Measurements from ENCODE around the gene NUP93.

The NUP93 gene

GRCh38 chr16:56748191-56748590, 18.3 kb downstream of the NUP93 start:
- Histone ChIP-seq H3K4me3 (ENCODE audit: low read length) (no peak overlapping the region), H3K36me3 (ENCODE audit: control insufficient read depth, low read depth, low read length) (peaks cover 19% of the 10 kb centered on the region), H3K27ac (ENCODE audit: low read length) (no peak overlapping the region), H3K27me3 (ENCODE audit: control insufficient read depth, insufficient read depth, low read length) (no peaks in the 10 kb centered on the region), H3K4me1 (ENCODE audit: control insufficient read depth, low read depth, low read length) (peaks cover 10% of the 10 kb centered on the region), H3K9ac (ENCODE audit: low read length) (no peak overlapping the region), H3K9me3 (ENCODE audit: control insufficient read depth, low read depth, low read length) (no peaks in the 10 kb centered on the region)

GRCh38 chr16:56748826-56749225, 18.9 kb downstream of the NUP93 start:
- Histone ChIP-seq H3K9ac (ENCODE audit: low read length) (no peak overlapping the region), H3K27me3 (ENCODE audit: control insufficient read depth, insufficient read depth, low read length) (no peaks in the 10 kb centered on the region), H3K9me3 (ENCODE audit: control insufficient read depth, low read depth, low read length) (no peaks in the 10 kb centered on the region), H3K27ac (ENCODE audit: low read length) (no peak overlapping the region), H3K4me1 (ENCODE audit: control insufficient read depth, low read depth, low read length) (peaks cover 8% of the 10 kb centered on the region), H3K4me3 (ENCODE audit: low read length) (no peak overlapping the region), H3K36me3 (ENCODE audit: control insufficient read depth, low read depth, low read length) (peaks cover 19% of the 10 kb centered on the region)

DNA sequence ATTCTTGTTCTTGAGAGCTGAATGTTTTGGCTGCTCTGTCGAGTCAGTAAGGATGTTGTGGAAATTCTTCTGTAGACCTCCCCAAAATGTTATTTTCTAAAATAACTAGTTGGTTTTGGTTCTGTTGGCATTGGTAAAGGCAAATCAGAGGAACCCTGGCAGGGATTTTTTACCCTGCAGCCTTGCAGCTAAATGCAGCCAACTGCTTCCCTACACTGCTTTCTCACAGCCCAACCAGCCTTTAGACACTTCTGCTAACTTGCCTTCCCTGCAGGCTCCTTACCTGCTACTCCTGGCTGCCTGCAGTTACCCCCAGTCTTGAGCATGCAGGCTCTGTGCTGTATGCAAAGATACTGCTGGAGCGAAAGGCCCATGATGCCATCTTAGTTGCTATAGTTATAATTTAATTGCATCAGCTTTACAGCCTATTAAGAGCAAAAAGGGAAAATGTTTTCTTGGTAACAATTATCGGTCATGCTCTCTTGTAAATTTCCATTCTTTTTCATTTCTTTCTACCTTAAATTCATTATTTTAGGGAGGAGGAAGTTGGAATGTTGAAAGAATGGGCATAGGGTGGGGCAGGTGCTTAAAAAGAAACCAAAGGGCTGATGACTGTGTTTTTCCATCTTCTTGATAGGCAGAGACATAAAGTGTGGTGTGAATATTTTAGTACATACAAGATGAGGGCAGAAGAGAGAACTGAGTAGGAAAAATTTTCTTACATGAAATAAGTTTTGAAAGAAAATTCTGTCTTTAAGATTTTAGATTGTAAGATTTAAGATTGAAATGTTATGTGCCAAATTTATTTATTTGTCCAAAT, 20.0 kb downstream of the NUP93 start:
- peaks cover 6% of the 10 kb centered on the region for H3K4me1 ChIP-seq (ENCODE audit: control insufficient read depth, low read depth, low read length)
- no peak overlapping the region for H3K9ac ChIP-seq (ENCODE audit: low read length)
- no peak overlapping the region for H3K27ac ChIP-seq (ENCODE audit: low read length)
- no peaks in the 10 kb centered on the region for H3K9me3 ChIP-seq (ENCODE audit: control insufficient read depth, low read depth, low read length)
- no peak overlapping the region for H3K4me3 ChIP-seq (ENCODE audit: low read length)
- peaks cover 19% of the 10 kb centered on the region for H3K36me3 ChIP-seq (ENCODE audit: control insufficient read depth, low read depth, low read length)
- no peaks in the 10 kb centered on the region for H3K27me3 ChIP-seq (ENCODE audit: control insufficient read depth, insufficient read depth, low read length)

- Histone ChIP-seq H3K9me3 (ENCODE audit: control insufficient read depth, low read depth, low read length) (no peaks in the 10 kb centered on the region), H3K36me3 (ENCODE audit: control insufficient read depth, low read depth, low read length) (peaks cover 20% of the 10 kb centered on the region), H3K9ac (ENCODE audit: low read length) (no peak overlapping the region), H3K4me3 (ENCODE audit: low read length) (no peak overlapping the region), H3K27me3 (ENCODE audit: control insufficient read depth, insufficient read depth, low read length) (no peaks in the 10 kb centered on the region), H3K27ac (ENCODE audit: low read length) (no peak overlapping the region), H3K4me1 (ENCODE audit: control insufficient read depth, low read depth, low read length) (no peaks in the 10 kb centered on the region)
Measured at GRCh38 chr16:56753410-56753809, 23.5 kb downstream of the NUP93 start.

- Histone ChIP-seq H3K9ac (ENCODE audit: low read length) (no peak overlapping the region), H3K27me3 (ENCODE audit: control insufficient read depth, insufficient read depth, low read length) (no peaks in the 10 kb centered on the region), H3K9me3 (ENCODE audit: control insufficient read depth, low read depth, low read length) (no peaks in the 10 kb centered on the region), H3K36me3 (ENCODE audit: control insufficient read depth, low read depth, low read length) (peaks cover 24% of the 10 kb centered on the region), H3K4me3 (ENCODE audit: low read length) (no peak overlapping the region), H3K27ac (ENCODE audit: low read length) (no peak overlapping the region), H3K4me1 (ENCODE audit: control insufficient read depth, low read depth, low read length) (no peaks in the 10 kb centered on the region)
Measured at GRCh38 chr16:56755038-56755437, 25.1 kb downstream of the NUP93 start.

DNA sequence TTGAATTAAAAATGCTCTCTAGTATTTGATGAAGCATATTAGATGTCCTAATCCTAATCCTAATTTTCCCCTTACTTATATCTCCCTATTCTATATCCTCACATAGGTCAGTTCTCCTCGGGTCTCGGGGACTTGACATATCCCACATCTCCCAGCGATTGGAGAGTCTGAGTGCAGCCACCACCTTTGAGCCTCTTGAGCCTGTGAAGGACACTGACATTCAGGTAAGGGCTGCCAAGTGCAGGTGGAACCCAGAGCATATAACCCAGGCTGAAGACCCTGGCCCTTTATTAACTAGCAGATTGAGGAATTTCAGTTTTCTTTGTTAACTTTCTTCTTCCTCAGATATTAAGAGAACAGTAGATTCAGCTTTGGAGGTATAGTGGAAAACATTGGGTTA, 28.5 kb downstream of the NUP93 start:
- Histone ChIP-seq H3K9me3 (ENCODE audit: control insufficient read depth, low read depth, low read length) (no peaks in the 10 kb centered on the region), H3K4me3 (ENCODE audit: low read length) (no peak overlapping the region), H3K9ac (ENCODE audit: low read length) (no peak overlapping the region), H3K4me1 (ENCODE audit: control insufficient read depth, low read depth, low read length) (no peaks in the 10 kb centered on the region), H3K27ac (ENCODE audit: low read length) (no peak overlapping the region), H3K27me3 (ENCODE audit: control insufficient read depth, insufficient read depth, low read length) (no peaks in the 10 kb centered on the region), H3K36me3 (ENCODE audit: control insufficient read depth, low read depth, low read length) (peaks cover 29% of the 10 kb centered on the region)

DNA sequence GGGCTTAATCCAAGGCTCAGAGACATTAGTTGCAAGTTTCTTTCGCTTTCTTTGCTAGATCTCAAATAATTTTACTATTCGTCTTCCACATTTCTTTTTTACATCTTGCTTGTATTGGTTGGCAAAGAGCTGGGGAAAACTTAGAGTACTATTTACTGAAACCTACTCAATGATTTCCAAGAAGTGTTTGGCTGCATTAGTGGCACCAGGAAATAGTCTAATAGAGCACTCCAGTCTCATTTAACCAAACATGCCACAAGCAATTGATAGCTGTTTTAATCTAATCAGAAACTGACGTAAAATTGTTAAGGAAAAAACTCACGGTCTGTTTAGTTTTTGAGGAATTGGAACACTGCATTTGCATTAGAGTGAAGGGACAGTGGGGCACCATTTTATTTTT, 29.0 kb downstream of the NUP93 start:
- Histone ChIP-seq H3K27ac (ENCODE audit: low read length) (no peak overlapping the region), H3K9ac (ENCODE audit: low read length) (no peak overlapping the region), H3K4me3 (ENCODE audit: low read length) (no peak overlapping the region), H3K36me3 (ENCODE audit: control insufficient read depth, low read depth, low read length) (peaks cover 29% of the 10 kb centered on the region), H3K27me3 (ENCODE audit: control insufficient read depth, insufficient read depth, low read length) (no peaks in the 10 kb centered on the region), H3K4me1 (ENCODE audit: control insufficient read depth, low read depth, low read length) (no peaks in the 10 kb centered on the region), H3K9me3 (ENCODE audit: control insufficient read depth, low read depth, low read length) (no peaks in the 10 kb centered on the region)

DNA sequence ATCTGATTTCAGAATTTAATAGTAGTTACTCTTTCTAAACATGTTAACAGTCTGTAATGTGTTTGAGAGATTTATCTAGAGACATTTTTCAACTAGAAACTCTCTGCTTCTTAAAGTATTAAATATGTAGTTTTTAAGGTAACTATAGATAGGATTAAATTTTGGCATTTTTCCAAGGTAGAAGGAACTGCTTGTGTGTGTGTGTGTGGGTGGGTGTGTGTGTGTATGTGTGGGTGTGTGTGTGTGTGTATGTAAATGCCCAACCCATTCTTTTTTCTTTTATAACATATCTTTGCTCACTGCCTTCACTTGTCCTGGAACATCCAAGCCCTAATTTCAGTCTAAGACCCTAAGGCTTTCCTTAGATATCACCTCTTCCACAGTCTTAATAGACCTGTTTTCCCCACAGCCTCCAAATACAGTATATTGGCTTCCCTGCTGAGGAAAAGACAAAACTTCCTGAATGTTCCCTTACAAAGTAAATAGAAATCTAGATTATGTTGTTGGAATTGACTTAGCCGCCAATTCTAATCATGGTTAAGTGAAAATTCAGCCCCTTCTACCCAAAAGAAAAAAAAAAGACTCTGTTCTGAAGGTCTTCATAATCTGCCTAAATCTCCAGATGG, 33.5 kb downstream of the NUP93 start:
- no peaks in the 10 kb centered on the region for H3K27me3 ChIP-seq (ENCODE audit: control insufficient read depth, insufficient read depth, low read length)
- no peak overlapping the region for H3K9ac ChIP-seq (ENCODE audit: low read length)
- H3K27ac ChIP-seq (ENCODE audit: low read length): no peak overlapping the region
- H3K9me3 ChIP-seq (ENCODE audit: control insufficient read depth, low read depth, low read length): no peaks in the 10 kb centered on the region
- H3K36me3 ChIP-seq (ENCODE audit: control insufficient read depth, low read depth, low read length): peaks cover 40% of the 10 kb centered on the region
- H3K4me1 ChIP-seq (ENCODE audit: control insufficient read depth, low read depth, low read length): no peaks in the 10 kb centered on the region
- H3K4me3 ChIP-seq (ENCODE audit: low read length): no peak overlapping the region

DNA sequence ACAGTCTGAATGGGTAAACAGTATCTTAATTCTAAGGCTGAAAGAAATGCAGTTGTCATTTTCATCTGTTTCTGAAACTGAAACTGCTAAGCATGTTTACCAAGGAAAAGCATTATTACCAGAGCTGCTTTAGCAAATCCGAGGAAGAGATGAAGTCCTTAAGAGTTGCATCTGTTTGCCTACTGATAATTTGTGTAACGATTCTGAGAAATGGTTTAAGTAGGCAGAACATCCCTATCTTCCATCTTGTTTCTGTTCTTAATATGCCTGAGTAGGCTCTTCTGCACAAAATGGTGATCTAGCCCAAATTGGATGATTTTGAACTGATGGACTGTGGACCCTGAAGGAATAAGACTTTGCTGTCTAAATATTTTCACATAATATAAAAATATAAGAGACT, 34.9 kb downstream of the NUP93 start:
- no peak overlapping the region for H3K27ac ChIP-seq (ENCODE audit: low read length)

DNA sequence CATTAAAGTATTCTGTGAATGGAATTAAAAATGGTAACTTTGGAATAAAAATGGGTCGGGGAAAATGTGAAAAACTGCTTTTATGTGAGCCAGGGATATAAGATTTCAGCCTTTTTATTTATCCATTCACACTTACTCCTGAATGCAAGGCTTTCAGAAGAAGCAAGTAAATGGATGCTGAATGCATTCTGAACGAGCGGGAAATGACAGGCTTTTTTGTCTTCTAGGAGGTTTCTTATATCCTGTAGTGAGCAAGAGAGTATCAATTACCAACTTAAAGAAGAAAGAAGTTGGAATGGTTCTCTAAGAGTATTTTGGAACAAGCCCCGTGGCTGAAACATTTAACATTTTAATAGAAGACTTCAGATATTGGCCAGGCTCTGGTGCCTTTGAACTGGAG, 36.0 kb downstream of the NUP93 start:
- Histone ChIP-seq H3K4me3 (ENCODE audit: low read length) (no peak overlapping the region), H3K27me3 (ENCODE audit: control insufficient read depth, insufficient read depth, low read length) (no peaks in the 10 kb centered on the region), H3K27ac (ENCODE audit: low read length) (no peak overlapping the region), H3K9ac (ENCODE audit: low read length) (no peak overlapping the region), H3K9me3 (ENCODE audit: control insufficient read depth, low read depth, low read length) (no peaks in the 10 kb centered on the region), H3K4me1 (ENCODE audit: control insufficient read depth, low read depth, low read length) (no peaks in the 10 kb centered on the region), H3K36me3 (ENCODE audit: control insufficient read depth, low read depth, low read length) (peaks cover 18% of the 10 kb centered on the region)

More for the DNA sequence above, 34.9 kb downstream of the NUP93 start:
- no peak overlapping the region for H3K9ac ChIP-seq (ENCODE audit: low read length)
- no peaks in the 10 kb centered on the region for H3K4me1 ChIP-seq (ENCODE audit: control insufficient read depth, low read depth, low read length)
- no peaks in the 10 kb centered on the region for H3K27me3 ChIP-seq (ENCODE audit: control insufficient read depth, insufficient read depth, low read length)
- peaks cover 27% of the 10 kb centered on the region for H3K36me3 ChIP-seq (ENCODE audit: control insufficient read depth, low read depth, low read length)
- H3K4me3 ChIP-seq (ENCODE audit: low read length): no peak overlapping the region
- H3K9me3 ChIP-seq (ENCODE audit: control insufficient read depth, low read depth, low read length): no peaks in the 10 kb centered on the region

DNA sequence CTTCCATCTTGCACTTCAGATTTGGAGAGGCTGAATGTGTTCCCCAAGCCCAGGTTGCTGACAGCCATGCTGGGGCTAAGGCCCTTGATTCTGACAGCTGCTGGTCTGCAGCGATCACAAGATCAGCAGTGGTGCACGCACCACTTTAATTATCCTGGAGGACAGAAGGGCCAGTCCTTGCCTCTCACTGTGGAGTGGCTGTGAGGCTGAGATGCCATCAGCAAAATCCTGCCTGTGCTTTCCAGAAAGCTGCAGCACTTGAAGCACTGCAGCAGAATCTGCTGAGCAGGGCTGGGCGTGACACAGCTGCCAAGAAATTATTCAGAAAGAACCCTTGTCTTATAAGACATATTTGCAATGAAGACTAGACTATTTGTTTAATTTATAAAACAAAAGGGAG, 37.1 kb downstream of the NUP93 start:
- H3K27me3 ChIP-seq (ENCODE audit: control insufficient read depth, insufficient read depth, low read length): no peaks in the 10 kb centered on the region
- H3K27ac ChIP-seq (ENCODE audit: low read length): no peak overlapping the region
- no peak overlapping the region for H3K4me3 ChIP-seq (ENCODE audit: low read length)
- H3K9ac ChIP-seq (ENCODE audit: low read length): no peak overlapping the region
- peaks cover 12% of the 10 kb centered on the region for H3K36me3 ChIP-seq (ENCODE audit: control insufficient read depth, low read depth, low read length)
- H3K9me3 ChIP-seq (ENCODE audit: control insufficient read depth, low read depth, low read length): no peaks in the 10 kb centered on the region
- no peaks in the 10 kb centered on the region for H3K4me1 ChIP-seq (ENCODE audit: control insufficient read depth, low read depth, low read length)

GRCh38 chr16:56769677-56770076, 39.7 kb downstream of the NUP93 start:
- Histone ChIP-seq H3K27ac (ENCODE audit: low read length) (no peak overlapping the region), H3K9ac (ENCODE audit: low read length) (no peak overlapping the region), H3K9me3 (ENCODE audit: control insufficient read depth, low read depth, low read length) (no peaks in the 10 kb centered on the region), H3K4me1 (ENCODE audit: control insufficient read depth, low read depth, low read length) (no peaks in the 10 kb centered on the region), H3K4me3 (ENCODE audit: low read length) (no peak overlapping the region), H3K27me3 (ENCODE audit: control insufficient read depth, insufficient read depth, low read length) (no peaks in the 10 kb centered on the region), H3K36me3 (ENCODE audit: control insufficient read depth, low read depth, low read length) (peaks cover 12% of the 10 kb centered on the region)
